HUES6 (cell line): ENCODE data around the gene TOX2.

Experiments used
- H3K27ac ChIP-seq: 2 replicates; pipeline ENCODE4 v1.7.0; 2013; ENCODE audit warnings: low read depth, mild to moderate bottlenecking, low read length, inconsistent platforms
- H3K27me3 ChIP-seq: 2 replicates; pipeline ENCODE4 v1.6.1; 2013; ENCODE audit warnings: low read length; ENCODE audit not compliant: control insufficient read depth, insufficient read depth
- H3K36me3 ChIP-seq: 2 replicates; pipeline ENCODE4 v1.6.1; 2013; ENCODE audit warnings: low read length; ENCODE audit not compliant: control insufficient read depth, insufficient read depth
- H3K4me1 ChIP-seq: 2 replicates; pipeline ENCODE4 v1.6.1; 2013; ENCODE audit warnings: low read length; ENCODE audit not compliant: control insufficient read depth, insufficient read depth
- H3K4me3 ChIP-seq: 2 replicates; pipeline ENCODE4 v1.5.1; 2013; ENCODE audit warnings: low read depth, low read length
- H3K9ac ChIP-seq: one replicate; pipeline ENCODE4 v1.6.1; 2013; ENCODE audit warnings: mild to moderate bottlenecking, low read length
- H3K9me3 ChIP-seq: 2 replicates; pipeline ENCODE4 v1.6.1; 2013; ENCODE audit warnings: low read depth, low read length; ENCODE audit not compliant: control insufficient read depth, insufficient read depth

TOX2 gene

GRCh38 chr20:44015733-44016103 lies 101.1 kb downstream of the TOX2 start:
- H3K9ac ChIP-seq = no peak overlapping the region
- no peaks in the 10 kb centered on the region; the same call in 1 of the 2 replicates for H3K27me3 ChIP-seq
- no peaks in the 10 kb centered on the region for H3K36me3 ChIP-seq
- H3K4me3 ChIP-seq = no peak overlapping the region
- H3K4me1 ChIP-seq = peaks cover 10% of the 10 kb centered on the region
- no peaks in the 10 kb centered on the region for H3K9me3 ChIP-seq
- no peak overlapping the region for H3K27ac ChIP-seq

- H3K9ac ChIP-seq = no peak overlapping the region
- H3K4me1 ChIP-seq = peaks cover 12% of the 10 kb centered on the region
- H3K9me3 ChIP-seq = no peaks in the 10 kb centered on the region
- H3K36me3 ChIP-seq = no peaks in the 10 kb centered on the region
- no peak overlapping the region for H3K27ac ChIP-seq
- no peaks in the 10 kb centered on the region; the same call in 1 of the 2 replicates for H3K27me3 ChIP-seq
- H3K4me3 ChIP-seq = no peak overlapping the region
Measured at GRCh38 chr20:44016525-44016924, 101.9 kb downstream of the TOX2 start.

GRCh38 chr20:44017211-44017610 lies 102.6 kb downstream of the TOX2 start:
- Histone ChIP-seq H3K9me3 (no peaks in the 10 kb centered on the region), H3K36me3 (no peaks in the 10 kb centered on the region), H3K27ac (no peak overlapping the region), H3K4me3 (no peak overlapping the region), H3K27me3 (no peaks in the 10 kb centered on the region; the same call in 1 of the 2 replicates), H3K9ac (no peak overlapping the region), H3K4me1 (peaks cover 12% of the 10 kb centered on the region)

GRCh38 chr20:44017905-44018258 lies 103.2 kb downstream of the TOX2 start:
- H3K27ac ChIP-seq = no peak overlapping the region
- no peak overlapping the region for H3K4me3 ChIP-seq
- H3K9me3 ChIP-seq = no peaks in the 10 kb centered on the region
- H3K4me1 ChIP-seq = peaks cover 12% of the 10 kb centered on the region
- no peaks in the 10 kb centered on the region; the same call in 1 of the 2 replicates for H3K27me3 ChIP-seq
- no peaks in the 10 kb centered on the region for H3K36me3 ChIP-seq
- no peak overlapping the region for H3K9ac ChIP-seq

- no peak overlapping the region for H3K27ac ChIP-seq
- no peak overlapping the region for H3K4me3 ChIP-seq
Measured at GRCh38 chr20:44018259-44018941, 103.7 kb downstream of the TOX2 start.

GRCh38 chr20:44018942-44019637 lies 104.4 kb downstream of the TOX2 start:
- no peaks in the 10 kb centered on the region for H3K9me3 ChIP-seq
- no peaks in the 10 kb centered on the region; the same call in 1 of the 2 replicates for H3K27me3 ChIP-seq
- no peaks in the 10 kb centered on the region for H3K36me3 ChIP-seq
- no peak overlapping the region for H3K27ac ChIP-seq
- H3K4me3 ChIP-seq = no peak overlapping the region
- H3K9ac ChIP-seq = no peak overlapping the region
- H3K4me1 ChIP-seq = peaks cover 12% of the 10 kb centered on the region

More at GRCh38 chr20:44018259-44018941, 103.7 kb downstream of the TOX2 start:
- Histone ChIP-seq H3K9me3 (no peaks in the 10 kb centered on the region), H3K36me3 (no peaks in the 10 kb centered on the region), H3K27me3 (no peaks in the 10 kb centered on the region; the same call in 1 of the 2 replicates), H3K9ac (no peak overlapping the region), H3K4me1 (peaks cover 12% of the 10 kb centered on the region)

GRCh38 chr20:44019638-44020335 lies 105.1 kb downstream of the TOX2 start:
- Histone ChIP-seq H3K4me1 (peaks cover 12% of the 10 kb centered on the region), H3K27ac (no peak overlapping the region), H3K9me3 (no peaks in the 10 kb centered on the region), H3K27me3 (no peaks in the 10 kb centered on the region; the same call in 1 of the 2 replicates), H3K36me3 (no peaks in the 10 kb centered on the region), H3K4me3 (no peak overlapping the region), H3K9ac (no peak overlapping the region)

DNA sequence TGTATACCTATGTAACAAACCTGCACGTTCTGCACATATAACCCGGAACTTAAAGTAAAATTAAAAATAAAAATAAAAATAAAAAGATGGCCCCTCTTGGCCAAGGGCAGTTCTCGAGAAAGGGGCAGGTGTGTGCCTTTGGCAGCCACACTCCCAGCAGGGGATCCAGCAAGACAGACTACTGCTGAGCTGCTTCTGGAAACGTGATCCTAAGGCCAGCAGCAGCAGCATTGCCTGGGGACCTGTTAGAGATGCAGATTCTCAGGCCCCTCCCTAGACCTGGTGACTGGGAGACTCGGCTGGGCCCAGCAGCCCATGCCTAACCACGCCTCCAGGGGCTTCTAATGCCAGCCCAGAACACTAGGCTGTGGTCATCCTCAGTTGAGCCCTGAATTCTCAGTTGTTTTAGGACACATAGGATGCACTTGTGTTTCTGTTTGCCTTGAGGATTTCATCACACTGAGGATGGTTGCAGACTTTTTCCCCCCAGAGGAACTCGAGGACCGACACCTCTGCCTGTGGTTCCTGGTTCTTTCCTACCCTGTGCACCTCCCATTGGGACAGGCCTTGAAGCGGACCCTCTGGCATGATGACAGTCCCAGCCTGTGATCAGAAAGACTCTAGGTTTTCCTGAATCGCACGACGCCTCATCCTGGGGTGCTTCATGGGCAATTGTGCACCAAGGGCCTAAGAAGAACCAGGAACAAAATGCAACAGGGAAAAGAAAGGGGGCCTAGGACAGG lies 105.9 kb downstream of the TOX2 start:
- Histone ChIP-seq H3K4me1 (peaks cover 12% of the 10 kb centered on the region), H3K4me3 (no peak overlapping the region), H3K27ac (no peak overlapping the region), H3K27me3 (no peaks in the 10 kb centered on the region; the same call in 1 of the 2 replicates), H3K9me3 (no peaks in the 10 kb centered on the region), H3K36me3 (no peaks in the 10 kb centered on the region), H3K9ac (no peak overlapping the region)

GRCh38 chr20:44021186-44021585 lies 106.5 kb downstream of the TOX2 start:
- Histone ChIP-seq H3K9me3 (no peaks in the 10 kb centered on the region), H3K27ac (no peak overlapping the region), H3K4me3 (no peak overlapping the region), H3K27me3 (no peaks in the 10 kb centered on the region; the same call in 1 of the 2 replicates), H3K36me3 (no peaks in the 10 kb centered on the region), H3K9ac (no peak overlapping the region), H3K4me1 (peaks cover 12% of the 10 kb centered on the region)

GRCh38 chr20:44021900-44022299 lies 107.2 kb downstream of the TOX2 start:
- Histone ChIP-seq H3K27me3 (no peaks in the 10 kb centered on the region; the same call in 1 of the 2 replicates), H3K9ac (no peak overlapping the region)

More at GRCh38 chr20:44021900-44022299, 107.2 kb downstream of the TOX2 start:
- Histone ChIP-seq H3K36me3 (no peaks in the 10 kb centered on the region), H3K27ac (no peak overlapping the region), H3K9me3 (no peaks in the 10 kb centered on the region), H3K4me1 (peaks cover 12% of the 10 kb centered on the region), H3K4me3 (no peak overlapping the region)
